ENCODE data around the gene COL6A2.
"Not testable (repeated sequence)": the region's sequence is repeated elsewhere in the genome, so short reads cannot be mapped to it uniquely, and the experiment has no call there.

Gene COL6A2

DNA sequence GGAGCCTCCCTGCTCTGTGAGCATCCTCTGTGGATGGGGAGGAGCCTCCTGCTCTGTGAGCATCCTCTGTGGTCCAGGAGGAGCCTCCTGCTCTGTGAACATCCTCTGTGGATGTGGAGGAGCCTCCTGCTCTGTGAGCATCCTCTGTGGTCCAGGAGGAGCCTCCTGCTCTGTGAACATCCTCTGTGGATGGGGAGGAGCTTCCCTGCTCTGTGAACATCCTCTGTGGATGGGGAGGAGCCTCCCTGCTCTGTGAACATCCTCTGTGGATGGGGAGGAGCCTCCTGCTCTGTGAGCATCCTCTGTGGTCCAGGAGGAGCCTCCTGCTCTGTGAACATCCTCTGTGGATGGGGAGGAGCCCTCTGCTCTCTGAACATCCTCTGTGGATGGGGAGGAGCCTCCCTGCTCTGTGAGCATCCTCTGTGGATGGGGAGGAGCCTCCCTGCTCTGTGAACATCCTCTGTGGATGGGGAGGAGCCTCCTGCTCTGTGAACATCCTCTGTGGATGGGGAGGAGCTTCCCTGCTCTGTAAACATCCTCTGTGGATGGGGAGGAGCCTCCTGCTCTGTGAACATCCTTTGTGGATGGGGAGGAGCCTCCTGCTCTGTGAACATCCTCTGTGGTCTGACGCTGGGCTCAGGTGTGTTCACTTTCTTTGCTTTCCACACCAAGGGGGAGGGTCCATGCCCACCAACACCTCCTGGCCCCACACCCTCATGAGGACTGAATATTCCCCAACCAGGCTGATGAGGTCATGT, 72.7 kb downstream of the COL6A2 start:
- not testable (repeated sequence) for DNase-seq

DNA sequence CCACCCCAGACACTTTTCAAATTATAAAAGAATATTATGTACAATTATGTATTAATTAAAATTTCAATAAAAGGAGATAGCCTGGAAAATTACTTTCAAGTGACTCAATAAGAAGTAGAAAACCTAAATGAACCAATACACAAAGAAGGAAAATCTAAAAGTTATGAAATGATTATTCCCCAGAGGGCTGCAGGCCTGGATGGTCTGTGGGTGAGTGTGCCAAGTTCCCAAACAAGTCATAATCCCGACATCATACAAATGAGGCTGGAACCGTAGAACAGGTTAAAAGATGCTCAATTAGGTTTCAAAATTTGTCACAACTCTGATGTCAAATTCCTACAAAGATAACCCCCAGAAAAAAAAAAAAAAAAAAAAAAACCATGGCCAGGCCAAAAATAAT, 73.7 kb downstream of the COL6A2 start:
- DNase-seq = no peak

DNA sequence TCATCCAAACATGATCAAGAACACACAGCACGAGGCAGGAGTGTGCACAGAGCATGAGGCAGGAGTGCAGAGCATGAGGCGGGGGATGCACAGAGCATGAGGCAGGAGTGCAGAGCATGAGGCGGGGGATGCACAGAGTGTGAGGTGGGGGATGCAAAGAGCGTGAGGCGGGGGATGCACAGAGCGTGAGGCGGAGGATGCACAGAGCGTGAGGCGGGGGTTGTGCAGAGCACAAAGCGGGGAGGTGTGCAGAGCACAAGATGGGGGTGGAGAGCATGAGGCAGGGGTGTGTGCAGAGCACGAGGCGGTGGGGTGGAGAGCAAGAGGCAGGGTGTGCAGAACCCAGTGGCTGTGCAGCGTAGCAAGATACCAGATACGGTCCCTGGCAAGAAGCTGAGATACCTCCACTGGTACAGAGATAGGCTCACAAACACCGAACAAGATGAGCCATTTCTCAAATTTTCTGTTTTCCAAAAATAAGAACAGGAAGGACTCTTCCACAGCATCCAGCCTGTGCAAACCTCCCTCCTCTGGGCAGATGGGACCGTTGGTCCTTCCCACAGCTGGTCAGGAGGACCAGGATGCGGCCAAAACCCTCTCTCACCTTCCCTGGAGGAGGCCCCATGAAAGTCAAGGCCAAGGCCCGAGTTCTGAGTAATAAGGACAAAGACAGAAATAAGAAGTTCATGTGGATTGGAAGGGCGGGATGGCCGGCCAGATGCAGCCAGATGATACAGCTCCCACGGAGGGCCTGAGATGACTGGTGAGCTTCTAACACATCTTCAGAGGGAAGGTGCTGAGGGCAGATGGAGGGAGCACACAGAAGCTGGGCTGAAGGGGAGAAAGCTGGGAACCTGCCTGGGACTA, 74.3 kb downstream of the COL6A2 start:
- no peak for DNase-seq

- DNase-seq = no peak
These were observed 75.1 kb downstream of the COL6A2 start for GRCh38 chr21:46172863-46173528.

GRCh38 chr21:46173573-46173972, 75.7 kb downstream of the COL6A2 start:
- DNase-seq = no peak

- DNase-seq = not testable (repeated sequence)
These were observed 78.7 kb downstream of the COL6A2 start for GRCh38 chr21:46176443-46177129.

DNA sequence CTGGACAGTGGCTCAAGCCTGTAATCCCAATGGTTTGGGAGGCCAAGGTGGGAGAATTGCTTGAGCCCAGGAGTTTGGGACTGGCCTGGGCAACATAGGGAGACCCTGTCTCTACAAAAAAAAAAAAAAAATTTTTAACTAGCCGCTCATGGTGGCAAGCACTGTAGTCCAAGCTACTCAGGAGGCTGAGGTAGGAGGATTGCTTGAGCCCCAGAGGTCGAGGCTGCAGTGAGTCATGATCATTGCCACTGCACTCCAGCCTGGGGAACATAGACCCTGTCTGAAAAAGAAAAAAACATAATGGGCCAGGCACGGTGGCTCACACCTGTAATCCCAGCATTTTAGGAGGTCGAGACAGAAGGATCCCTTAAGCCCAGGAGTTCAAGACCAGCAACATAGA, 81.0 kb downstream of the COL6A2 start:
- DNase-seq = no peak

Data from hypothalamus (tissue), 51 donors.